Activated CD8-positive, alpha-beta memory T cell treated with anti-CD3 and anti-CD28 coated beads, Interleukin-2, amount 10 ng/mL, durations not matched to agents 7 days and 5 days (primary cell): Measurements from ENCODE around the gene RGS14. TPM values are rescaled to one million over a fixed set of nuclear protein-coding genes. Genes with fewer than 3 reads are reported as not detected.

Source experiments
- ATAC-seq: fragments of 150-1000 bp; cut with Tn5 transposase; one replicate; pipeline ENCODE4 v1.10.0; 2021; ENCODE audit warnings: moderate library complexity
- CTCF ChIA-PET: fragments of 350-600 bp; sonication (Branson Sonifier 250); formaldehyde crosslinking; loops from one replicate; lab custom pipeline; 2021; ENCODE audit warnings: antibody characterized with exemption; lab: Charles Lee
- DNase-seq: peaks from one replicate; pipeline ENCODE4 v3.0.0-alpha.2; 2020
- H3K27ac Mint-ChIP-seq: one replicate; pipeline ENCODE4 v1.8.0; 2021; ENCODE audit warnings: mild to moderate bottlenecking, mixed read lengths
- H3K27me3 Mint-ChIP-seq: one replicate; pipeline ENCODE4 v1.8.0; 2021; ENCODE audit warnings: mixed read lengths
- H3K36me3 Mint-ChIP-seq: one replicate; pipeline ENCODE4 v1.8.0; 2021; ENCODE audit warnings: mild to moderate bottlenecking, mixed read lengths
- H3K4me1 Mint-ChIP-seq: one replicate; pipeline ENCODE4 v1.8.0; 2021; ENCODE audit warnings: mixed read lengths
- H3K4me3 Mint-ChIP-seq: one replicate; pipeline ENCODE4 v1.8.0; 2021; ENCODE audit warnings: mild to moderate bottlenecking, moderate library complexity, mixed read lengths
- H3K9me3 Mint-ChIP-seq: one replicate; pipeline ENCODE4 v1.8.0; 2022; ENCODE audit warnings: low read depth, mixed read lengths
- total RNA-seq, 2 experiments: library from RNA; stranded (reverse); gene quantifications; one replicate each; pipeline ENCODE4 v1.2.3, GENCODE V29; 2021

Gene RGS14
- total RNA-seq, 2 experiments from 2014 or later: 52.3 to 93.0 TPM

- DNase-seq (no peak), ATAC-seq (no peak)
- H3K9me3 Mint-ChIP-seq: no peaks in the 10 kb centered on the region
- CTCF ChIA-PET: interaction anchor here (0.7 to 20.4 kb wide), 6 partner anchors 18 to 112 kb away, joined by 3 to 405 read pairs (median 44); partner anchors contain the start of genes PDLIM7 and RGS14
- no peaks in the 10 kb centered on the region for H3K27me3 Mint-ChIP-seq
- H3K27ac Mint-ChIP-seq: no peak overlapping the region
- H3K4me3 Mint-ChIP-seq: no peak overlapping the region
- H3K36me3 Mint-ChIP-seq: no peaks in the 10 kb centered on the region
- H3K4me1 Mint-ChIP-seq: peaks cover 54% of the 10 kb centered on the region
Observed at GRCh38 chr5:177386542-177386941, 28.8 kb downstream of the RGS14 start.

- ATAC-seq (no peak), DNase-seq (no peak)
- CTCF ChIA-PET: interaction anchor here (1.4 to 20.4 kb wide), 6 partner anchors 9 to 111 kb away, joined by 3 to 405 read pairs (median 78); partner anchors contain the start of genes PDLIM7, PRR7 and RGS14
- no peaks in the 10 kb centered on the region for H3K27me3 Mint-ChIP-seq
- no peak overlapping the region for H3K27ac Mint-ChIP-seq
- no peaks in the 10 kb centered on the region for H3K9me3 Mint-ChIP-seq
- no peaks in the 10 kb centered on the region for H3K36me3 Mint-ChIP-seq
- peaks cover 54% of the 10 kb centered on the region for H3K4me1 Mint-ChIP-seq
- H3K4me3 Mint-ChIP-seq: no peak overlapping the region
Observed at GRCh38 chr5:177387405-177387804, 29.7 kb downstream of the RGS14 start.

- no peaks in the 10 kb centered on the region for H3K9me3 Mint-ChIP-seq
- DNase-seq (no peak), ATAC-seq (no peak)
- CTCF ChIA-PET: interaction anchor here (1.0 to 20.4 kb wide), 15 partner anchors 10 to 728 kb away, joined by 3 to 405 read pairs (median 39); partner anchors contain the start of genes PDLIM7, PFN3, PRR7 and RGS14
- H3K36me3 Mint-ChIP-seq: no peaks in the 10 kb centered on the region
- no peak overlapping the region for H3K4me3 Mint-ChIP-seq
- H3K4me1 Mint-ChIP-seq: peaks cover 54% of the 10 kb centered on the region
- peak overlapping the region; percentile 88 for H3K27ac Mint-ChIP-seq
- H3K27me3 Mint-ChIP-seq: no peaks in the 10 kb centered on the region
Observed at GRCh38 chr5:177388521-177389052, 30.9 kb downstream of the RGS14 start.

- CTCF ChIA-PET: interaction anchor here (0.7 to 20.4 kb wide), 35 partner anchors 11 to 729 kb away, joined by 3 to 405 read pairs (median 7); partner anchors contain the start of genes F12, GRK6, LMAN2 and PDLIM7
- DNase-seq (peak; percentile 72), ATAC-seq (peak; percentile 66)
- H3K4me1 Mint-ChIP-seq: peaks cover 54% of the 10 kb centered on the region
- H3K9me3 Mint-ChIP-seq: no peaks in the 10 kb centered on the region
- H3K27me3 Mint-ChIP-seq: no peaks in the 10 kb centered on the region
- no peaks in the 10 kb centered on the region for H3K36me3 Mint-ChIP-seq
- H3K27ac Mint-ChIP-seq: peak overlapping the region; percentile 88
- H3K4me3 Mint-ChIP-seq: peak overlapping the region; percentile 37
Observed at GRCh38 chr5:177389241-177390169, 31.8 kb downstream of the RGS14 start.

- peaks cover 47% of the 10 kb centered on the region for H3K4me1 Mint-ChIP-seq
Observed at GRCh38 chr5:177390363-177391300, 32.9 kb downstream of the RGS14 start.

GRCh38 chr5:177392765-177393164 is 35.0 kb downstream of the RGS14 start:
- Mint-ChIP-seq H3K4me1 (peaks cover 37% of the 10 kb centered on the region), H3K27me3 (no peaks in the 10 kb centered on the region), H3K36me3 (no peaks in the 10 kb centered on the region), H3K27ac (no peak overlapping the region), H3K4me3 (no peak overlapping the region), H3K9me3 (no peaks in the 10 kb centered on the region)
- DNase-seq: no peak
- CTCF ChIA-PET: interaction anchor here (1.3 to 20.4 kb wide), 8 partner anchors 11 to 106 kb away, joined by 3 to 405 read pairs (median 66); partner anchors contain the start of genes PDLIM7, PFN3, PRR7 and RGS14
- no peak for ATAC-seq

More at GRCh38 chr5:177390363-177391300, 32.9 kb downstream of the RGS14 start:
- CTCF ChIA-PET: interaction anchor here (0.6 to 20.4 kb wide), 46 partner anchors 12 to 319 kb away, joined by 3 to 405 read pairs (median 5); partner anchors contain the start of genes DDX41, F12, GRK6 and LMAN2
- H3K27me3 Mint-ChIP-seq: no peaks in the 10 kb centered on the region
- peak; percentile 72 for ATAC-seq
- H3K4me3 Mint-ChIP-seq: peak overlapping the region; percentile 37
- peak; percentile 93 for DNase-seq
- no peaks in the 10 kb centered on the region for H3K36me3 Mint-ChIP-seq
- peak overlapping the region; percentile 88 for H3K27ac Mint-ChIP-seq
- H3K9me3 Mint-ChIP-seq: no peaks in the 10 kb centered on the region

- CTCF ChIA-PET: interaction anchor here (1.3 to 20.4 kb wide), 5 partner anchors 10 to 106 kb away, joined by 7 to 405 read pairs (median 249); partner anchors contain the start of genes PDLIM7, PFN3 and RGS14
- DNase-seq (no peak), ATAC-seq (no peak)
- Mint-ChIP-seq H3K27ac (no peak overlapping the region), H3K4me3 (no peak overlapping the region), H3K27me3 (no peaks in the 10 kb centered on the region), H3K9me3 (no peaks in the 10 kb centered on the region), H3K36me3 (no peaks in the 10 kb centered on the region), H3K4me1 (peaks cover 32% of the 10 kb centered on the region)
Observed at GRCh38 chr5:177393206-177393765, 35.6 kb downstream of the RGS14 start.

GRCh38 chr5:177393990-177394389 is 36.3 kb downstream of the RGS14 start:
- peaks cover 25% of the 10 kb centered on the region for H3K4me1 Mint-ChIP-seq
- no peak overlapping the region for H3K27ac Mint-ChIP-seq
- no peaks in the 10 kb centered on the region for H3K36me3 Mint-ChIP-seq
- ATAC-seq: no peak
- H3K4me3 Mint-ChIP-seq: no peak overlapping the region
- no peaks in the 10 kb centered on the region for H3K27me3 Mint-ChIP-seq
- H3K9me3 Mint-ChIP-seq: no peaks in the 10 kb centered on the region
- CTCF ChIA-PET: interaction anchor here (1.7 to 20.4 kb wide), 4 partner anchors 10 to 107 kb away, joined by 7 to 405 read pairs (median 252); partner anchors contain the start of genes PFN3 and RGS14
- DNase-seq: no peak

GRCh38 chr5:177396078-177396477 is 38.4 kb downstream of the RGS14 start:
- H3K36me3 Mint-ChIP-seq: no peaks in the 10 kb centered on the region
- H3K4me1 Mint-ChIP-seq: peaks cover 5% of the 10 kb centered on the region
- peaks cover 2% of the 10 kb centered on the region for H3K27me3 Mint-ChIP-seq
- no peak for ATAC-seq
- no peak overlapping the region for H3K4me3 Mint-ChIP-seq
- CTCF ChIA-PET: interaction anchor here (11.1 to 20.4 kb wide), 2 partner anchors 31 to 59 kb away, joined by 249 to 405 read pairs; partner anchors contain the start of gene RGS14
- H3K9me3 Mint-ChIP-seq: no peaks in the 10 kb centered on the region
- DNase-seq: no peak
- no peak overlapping the region for H3K27ac Mint-ChIP-seq

- CTCF ChIA-PET: interaction anchor here (1.3 to 1.7 kb wide), 2 partner anchors 58 to 61 kb away, joined by 4 to 7 read pairs; no protein-coding TSS in a partner anchor
- no peaks in the 10 kb centered on the region for H3K9me3 Mint-ChIP-seq
- ATAC-seq: no peak
- no peak overlapping the region for H3K27ac Mint-ChIP-seq
- DNase-seq: no peak
- H3K27me3 Mint-ChIP-seq: peaks cover 9% of the 10 kb centered on the region
- H3K4me1 Mint-ChIP-seq: no peaks in the 10 kb centered on the region
- no peaks in the 10 kb centered on the region for H3K36me3 Mint-ChIP-seq
- H3K4me3 Mint-ChIP-seq: no peak overlapping the region
Observed at GRCh38 chr5:177396807-177397206, 39.1 kb downstream of the RGS14 start.

- H3K4me1 Mint-ChIP-seq: peaks cover 11% of the 10 kb centered on the region
- no peak overlapping the region for H3K27ac Mint-ChIP-seq
- no peak overlapping the region for H3K4me3 Mint-ChIP-seq
- H3K36me3 Mint-ChIP-seq: no peaks in the 10 kb centered on the region
- CTCF ChIA-PET: interaction anchor here (0.9 to 1.7 kb wide), 3 partner anchors 57 to 104 kb away, joined by 3 to 7 read pairs (median 4); no protein-coding TSS in a partner anchor
- DNase-seq (no peak), ATAC-seq (no peak)
- no peaks in the 10 kb centered on the region for H3K9me3 Mint-ChIP-seq
- H3K27me3 Mint-ChIP-seq: peaks cover 21% of the 10 kb centered on the region
Observed at GRCh38 chr5:177397875-177398390, 40.2 kb downstream of the RGS14 start.
